PC-9 (cell line): Measurements from ENCODE around the gene ZNF30.

Experiments
- CTCF ChIP-seq: fragments of 200-600 bp; sonication (generic); conservative IDR thresholded peaks from 2 replicates; pipeline ENCODE4 v1.6.1; 2017; ENCODE audit warnings: mixed run types, antibody characterized with exemption, mild to moderate bottlenecking, moderate library complexity
- EZH2 ChIP-seq: fragments of 200-600 bp; sonication (generic); IDR thresholded peaks from 2 replicates; pipeline ENCODE4 v1.8.0; 2017; ENCODE audit warnings: antibody characterized with exemption, low read depth

- TF ChIP-seq CTCF (no peak), EZH2 (no peak)
These were observed 31.4 kb downstream of the ZNF30 start for GRCh38 chr19:34957830-34958751.
